ENCODE results near the gene PCMTD2.

PCMTD2 gene

GRCh38 chr20:64217539-64218221 is 37.9 kb upstream of the PCMTD2 start:
- TF ChIP-seq, protein P1, sequence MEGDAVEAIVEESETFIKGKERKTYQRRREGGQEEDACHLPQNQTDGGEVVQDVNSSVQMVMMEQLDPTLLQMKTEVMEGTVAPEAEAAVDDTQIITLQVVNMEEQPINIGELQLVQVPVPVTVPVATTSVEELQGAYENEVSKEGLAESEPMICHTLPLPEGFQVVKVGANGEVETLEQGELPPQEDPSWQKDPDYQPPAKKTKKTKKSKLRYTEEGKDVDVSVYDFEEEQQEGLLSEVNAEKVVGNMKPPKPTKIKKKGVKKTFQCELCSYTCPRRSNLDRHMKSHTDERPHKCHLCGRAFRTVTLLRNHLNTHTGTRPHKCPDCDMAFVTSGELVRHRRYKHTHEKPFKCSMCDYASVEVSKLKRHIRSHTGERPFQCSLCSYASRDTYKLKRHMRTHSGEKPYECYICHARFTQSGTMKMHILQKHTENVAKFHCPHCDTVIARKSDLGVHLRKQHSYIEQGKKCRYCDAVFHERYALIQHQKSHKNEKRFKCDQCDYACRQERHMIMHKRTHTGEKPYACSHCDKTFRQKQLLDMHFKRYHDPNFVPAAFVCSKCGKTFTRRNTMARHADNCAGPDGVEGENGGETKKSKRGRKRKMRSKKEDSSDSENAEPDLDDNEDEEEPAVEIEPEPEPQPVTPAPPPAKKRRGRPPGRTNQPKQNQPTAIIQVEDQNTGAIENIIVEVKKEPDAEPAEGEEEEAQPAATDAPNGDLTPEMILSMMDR (conservative IDR thresholded peaks at IDR 0.05; ENCODE audit: control insufficient read depth, insufficient read depth, low read depth, low read length) = no peak
- no peak overlapping the region for H3K4me3 ChIP-seq (ENCODE audit: control insufficient read depth, low read depth, low read length)
- DNase-seq (ENCODE audit: low read depth) = no peak

- TF ChIP-seq, protein P1 (conservative IDR thresholded peaks at IDR 0.05; ENCODE audit: control insufficient read depth, insufficient read depth, low read depth, low read length) = no peak
- DNase-seq (ENCODE audit: low read depth) = no peak
- H3K4me3 ChIP-seq (ENCODE audit: control insufficient read depth, low read depth, low read length) = no peak overlapping the region
These were observed 36.3 kb upstream of the PCMTD2 start for GRCh38 chr20:64219202-64219601.

DNA sequence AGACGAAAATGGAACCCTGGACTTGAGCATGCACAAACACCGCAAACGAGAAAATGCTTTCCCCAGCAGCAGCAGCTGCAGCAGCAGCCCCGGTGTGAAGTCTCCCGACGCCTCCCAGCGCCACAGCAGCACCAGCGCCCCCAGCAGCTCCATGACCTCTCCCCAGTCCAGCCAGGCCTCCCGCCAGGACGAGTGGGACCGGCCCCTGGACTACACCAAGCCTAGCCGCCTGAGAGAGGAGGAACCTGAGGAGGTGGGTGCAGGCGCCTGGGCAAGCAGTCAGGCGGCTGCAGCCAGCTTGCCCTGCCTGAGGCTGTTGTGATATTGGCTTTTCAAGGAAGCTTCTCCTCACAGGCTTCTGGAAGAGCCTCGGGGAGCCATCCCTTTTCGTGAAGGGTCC is 35.8 kb upstream of the PCMTD2 start:
- H3K4me3 ChIP-seq (ENCODE audit: control insufficient read depth, low read depth, low read length) = no peak overlapping the region
- TF ChIP-seq, protein P1 (conservative IDR thresholded peaks at IDR 0.05; ENCODE audit: control insufficient read depth, insufficient read depth, low read depth, low read length) = no peak
- no peak for DNase-seq (ENCODE audit: low read depth)

DNA sequence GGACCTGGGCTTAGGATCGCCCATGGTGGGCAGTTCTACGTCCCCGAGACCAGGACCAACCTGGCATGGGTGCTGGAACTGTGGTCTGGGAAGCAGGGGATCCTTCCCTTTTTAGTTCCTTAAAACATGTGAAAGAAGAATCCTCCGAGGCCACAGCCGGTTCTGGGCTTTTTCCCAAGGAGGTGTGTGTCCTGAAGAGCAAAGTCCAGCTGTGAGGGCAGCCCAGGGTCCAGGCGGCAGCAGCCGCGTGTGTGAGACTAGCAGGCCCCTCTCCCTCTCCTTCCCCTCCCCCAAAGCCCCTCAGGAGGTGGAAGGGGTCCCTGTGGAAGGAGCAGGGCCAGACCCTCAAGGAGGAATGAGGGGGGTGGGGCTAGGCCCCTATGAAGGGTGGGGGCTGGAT is 35.1 kb upstream of the PCMTD2 start:
- TF ChIP-seq, protein P1 (conservative IDR thresholded peaks at IDR 0.05; ENCODE audit: control insufficient read depth, insufficient read depth, low read depth, low read length) = no peak
- no peak overlapping the region for H3K4me3 ChIP-seq (ENCODE audit: control insufficient read depth, low read depth, low read length)
- DNase-seq (ENCODE audit: low read depth) = no peak

- no peak overlapping the region for H3K4me3 ChIP-seq (ENCODE audit: control insufficient read depth, low read depth, low read length)
- DNase-seq (ENCODE audit: low read depth) = no peak
- TF ChIP-seq, protein P1 (conservative IDR thresholded peaks at IDR 0.05; ENCODE audit: control insufficient read depth, insufficient read depth, low read depth, low read length) = no peak
These were observed 34.5 kb upstream of the PCMTD2 start for GRCh38 chr20:64220891-64221527.

DNA sequence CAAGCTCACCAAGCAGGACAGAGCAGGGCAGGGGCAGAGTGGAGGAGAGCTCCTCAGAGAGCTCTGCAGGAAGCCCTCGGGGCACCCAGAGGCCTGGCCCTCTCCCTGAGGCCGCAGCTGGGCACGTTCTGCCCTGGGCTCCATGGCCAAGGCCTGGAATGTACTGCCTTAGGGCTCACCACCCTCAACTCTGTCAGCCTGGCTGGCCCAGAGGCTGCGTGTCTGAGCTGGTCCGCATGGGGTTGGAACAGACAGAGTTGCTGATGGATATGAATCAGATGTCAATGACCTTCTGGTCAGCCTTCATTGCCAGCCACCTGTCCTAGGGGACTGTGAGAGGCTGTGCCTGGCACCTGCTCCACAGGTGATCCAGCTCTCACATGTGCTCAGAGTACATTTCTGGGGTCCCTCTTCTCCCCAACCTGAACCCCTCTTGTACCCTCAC is 33.2 kb upstream of the PCMTD2 start:
- peak; percentile 23 for DNase-seq (ENCODE audit: low read depth)
- H3K4me3 ChIP-seq (ENCODE audit: control insufficient read depth, low read depth, low read length) = no peak overlapping the region
- TF ChIP-seq, protein P1 (conservative IDR thresholded peaks at IDR 0.05; ENCODE audit: control insufficient read depth, insufficient read depth, low read depth, low read length) = no peak
